DOHH2 (cell line): ENCODE data around the gene ZNF800.

Source experiments
- H3F3A ChIP-seq: fragments of 200-600 bp; sonication (generic), shearing (Covaris generic); 2 replicates; pipeline ENCODE4 v1.6.0; 2016; ENCODE audit warnings: antibody characterized with exemption, mild to moderate bottlenecking; ENCODE audit not compliant: control insufficient read depth, insufficient read depth
- H3K27ac ChIP-seq: fragments of 200-600 bp; sonication (generic); 2 replicates; pipeline ENCODE4 v1.5.1; 2014; ENCODE audit warnings: low read depth, mild to moderate bottlenecking, low read length, moderate library complexity
- H3K27me3 ChIP-seq: fragments of 200-600 bp; sonication (generic); 2 replicates; pipeline ENCODE4 v1.6.1; 2014; ENCODE audit warnings: mild to moderate bottlenecking, low read length, mixed read lengths; ENCODE audit not compliant: control insufficient read depth
- H3K36me3 ChIP-seq: fragments of 200-600 bp; sonication (generic); 2 replicates; pipeline ENCODE4 v1.6.1; 2014; ENCODE audit warnings: mild to moderate bottlenecking, low read length, moderate library complexity, mixed read lengths; ENCODE audit not compliant: control insufficient read depth
- H3K4me1 ChIP-seq: fragments of 200-600 bp; sonication (generic); 2 replicates; pipeline ENCODE4 v1.6.1; 2014; ENCODE audit warnings: mild to moderate bottlenecking, low read length, mixed read lengths; ENCODE audit not compliant: control insufficient read depth
- H3K4me2 ChIP-seq: fragments of 200-600 bp; sonication (generic); 2 replicates; pipeline ENCODE4 v1.6.0; 2014; ENCODE audit warnings: mild to moderate bottlenecking, low read length, moderate library complexity
- H3K4me3 ChIP-seq: fragments of 200-600 bp; sonication (generic); 2 replicates; pipeline ENCODE4 v1.5.1; 2014; ENCODE audit warnings: mild to moderate bottlenecking, low read length, mixed read lengths
- H3K79me2 ChIP-seq: fragments of 200-600 bp; sonication (generic); 2 replicates; pipeline ENCODE4 v1.6.1; 2014; ENCODE audit warnings: mild to moderate bottlenecking, low read length, mixed read lengths; ENCODE audit not compliant: control insufficient read depth
- H3K9me2 ChIP-seq: fragments of 200-600 bp; sonication (generic); replicated peaks from 2 replicates; pipeline ENCODE4 v1.6.1; 2014; ENCODE audit warnings: mild to moderate bottlenecking, low read length, mixed read lengths; ENCODE audit not compliant: control insufficient read depth
- H3K9me3 ChIP-seq: fragments of 200-600 bp; sonication (generic); 2 replicates; pipeline ENCODE4 v1.6.1; 2014; ENCODE audit warnings: antibody characterized with exemption, low read length, mixed read lengths; ENCODE audit not compliant: control insufficient read depth, insufficient read depth
- H4K20me1 ChIP-seq: fragments of 200-600 bp; sonication (generic); 2 replicates; pipeline ENCODE4 v1.6.0; 2014; ENCODE audit warnings: low read depth, mild to moderate bottlenecking, antibody characterized with exemption, low read length, moderate library complexity; ENCODE audit not compliant: control insufficient read depth, insufficient read depth
- EZH2phosphoT487 ChIP-seq: fragments of 200-600 bp; sonication (generic); IDR thresholded peaks from 2 replicates; pipeline ENCODE4 v1.6.1; 2017; ENCODE audit warnings: borderline replicate concordance, mild to moderate bottlenecking, antibody characterized with exemption, low read length, moderate library complexity, mixed read lengths
- TF ChIP-seq, protein P1 (sequence below): fragments of 200-600 bp; sonication (generic); IDR thresholded peaks from one replicate; pipeline ENCODE4 v1.5.1; 2014; ENCODE audit warnings: antibody characterized with exemption, mild to moderate bottlenecking, low read depth, low read length; ENCODE audit not compliant: poor library complexity, severe bottlenecking

Gene ZNF800

DNA sequence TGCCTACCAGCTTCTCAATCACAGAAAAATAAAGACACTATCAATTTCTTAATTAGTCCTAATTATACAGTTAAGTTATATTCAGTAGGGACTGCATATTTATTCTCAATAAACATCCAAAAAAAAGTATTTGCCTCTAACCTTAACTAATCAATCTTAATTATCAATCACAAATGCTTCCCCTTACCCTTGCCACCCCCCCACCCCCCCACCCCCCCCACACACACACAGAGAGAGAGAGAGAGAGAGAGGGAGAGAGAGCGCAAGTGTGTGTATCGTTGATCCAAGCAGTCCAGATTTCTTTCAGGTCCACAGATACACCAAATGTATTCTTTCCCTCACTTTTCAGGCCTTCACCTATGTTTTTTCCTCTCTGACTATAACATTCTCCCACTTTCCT lies 12.9 kb downstream of the ZNF800 start:
- Histone ChIP-seq H3K4me2 (no peak overlapping the region), H3K27ac (no peak overlapping the region), H3F3A (peaks cover 3% of the 10 kb centered on the region; the same call in 1 of the 2 replicates), H3K4me3 (no peak overlapping the region), H3K27me3 (no peaks in the 10 kb centered on the region), H3K79me2 (peaks cover 91% of the 10 kb centered on the region), H3K36me3 (peaks cover 93% of the 10 kb centered on the region), H4K20me1 (peaks cover 15% of the 10 kb centered on the region; the same call in 1 of the 2 replicates), H3K9me2 (no peaks in the 10 kb centered on the region), H3K4me1 (peaks cover 30% of the 10 kb centered on the region), H3K9me3 (no peaks in the 10 kb centered on the region)
- TF ChIP-seq EZH2phosphoT487: no peak

DNA sequence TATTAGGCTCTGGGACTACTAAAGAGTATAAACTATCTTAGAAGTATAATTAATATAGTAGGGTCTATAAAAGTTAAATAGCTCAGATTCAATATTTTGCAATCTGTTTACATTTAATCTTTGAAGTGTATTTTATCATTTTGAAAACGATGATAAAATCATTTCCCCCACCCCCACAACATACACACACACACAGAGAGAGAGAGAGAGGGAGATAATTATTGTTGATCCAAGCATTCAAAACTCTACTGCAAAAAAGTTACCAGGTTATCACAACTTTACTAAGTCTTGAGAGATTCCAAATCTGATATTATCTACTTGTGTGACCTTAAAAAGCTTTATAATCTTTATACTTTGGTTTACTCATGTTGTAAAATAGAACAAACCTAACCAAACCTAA lies 14.0 kb downstream of the ZNF800 start:
- Histone ChIP-seq H3K9me3 (no peaks in the 10 kb centered on the region), H3K4me3 (no peak overlapping the region)
- TF ChIP-seq EZH2phosphoT487: no peak
- TF ChIP-seq, protein P1, sequence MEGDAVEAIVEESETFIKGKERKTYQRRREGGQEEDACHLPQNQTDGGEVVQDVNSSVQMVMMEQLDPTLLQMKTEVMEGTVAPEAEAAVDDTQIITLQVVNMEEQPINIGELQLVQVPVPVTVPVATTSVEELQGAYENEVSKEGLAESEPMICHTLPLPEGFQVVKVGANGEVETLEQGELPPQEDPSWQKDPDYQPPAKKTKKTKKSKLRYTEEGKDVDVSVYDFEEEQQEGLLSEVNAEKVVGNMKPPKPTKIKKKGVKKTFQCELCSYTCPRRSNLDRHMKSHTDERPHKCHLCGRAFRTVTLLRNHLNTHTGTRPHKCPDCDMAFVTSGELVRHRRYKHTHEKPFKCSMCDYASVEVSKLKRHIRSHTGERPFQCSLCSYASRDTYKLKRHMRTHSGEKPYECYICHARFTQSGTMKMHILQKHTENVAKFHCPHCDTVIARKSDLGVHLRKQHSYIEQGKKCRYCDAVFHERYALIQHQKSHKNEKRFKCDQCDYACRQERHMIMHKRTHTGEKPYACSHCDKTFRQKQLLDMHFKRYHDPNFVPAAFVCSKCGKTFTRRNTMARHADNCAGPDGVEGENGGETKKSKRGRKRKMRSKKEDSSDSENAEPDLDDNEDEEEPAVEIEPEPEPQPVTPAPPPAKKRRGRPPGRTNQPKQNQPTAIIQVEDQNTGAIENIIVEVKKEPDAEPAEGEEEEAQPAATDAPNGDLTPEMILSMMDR: no peak

DNA sequence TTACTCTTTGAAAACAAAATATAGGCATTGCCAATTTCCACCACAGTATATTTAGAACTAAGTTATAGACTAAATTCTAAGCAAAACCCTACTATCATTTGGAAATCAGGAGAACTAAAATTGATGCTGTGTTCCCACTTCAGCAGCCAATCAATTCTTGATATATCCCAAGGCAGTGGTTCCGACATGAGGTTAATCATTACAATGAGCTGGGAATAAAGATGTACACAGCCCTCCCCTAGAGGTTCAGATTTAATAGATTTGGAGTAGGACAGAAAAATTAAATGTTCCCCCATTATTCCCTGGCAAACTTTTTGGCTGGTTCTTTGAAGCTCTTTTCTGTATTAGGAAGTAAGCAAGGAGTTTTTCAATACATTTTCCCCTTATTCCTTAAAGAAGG lies 15.1 kb downstream of the ZNF800 start:
- H3K27ac ChIP-seq: no peak overlapping the region
- H4K20me1 ChIP-seq: peaks cover 10% of the 10 kb centered on the region; the same call in 1 of the 2 replicates
- no peaks in the 10 kb centered on the region for H3K27me3 ChIP-seq
- no peak overlapping the region for H3K4me2 ChIP-seq
- H3K4me3 ChIP-seq: no peak overlapping the region
- H3K36me3 ChIP-seq: peaks cover 95% of the 10 kb centered on the region
- H3F3A ChIP-seq: peaks cover 3% of the 10 kb centered on the region; the same call in 1 of the 2 replicates
- no peak for TF ChIP-seq EZH2phosphoT487
- TF ChIP-seq, protein P1: no peak
- no peaks in the 10 kb centered on the region for H3K9me2 ChIP-seq
- peaks cover 93% of the 10 kb centered on the region for H3K79me2 ChIP-seq
- no peaks in the 10 kb centered on the region for H3K9me3 ChIP-seq
- peaks cover 17% of the 10 kb centered on the region for H3K4me1 ChIP-seq

More for the DNA sequence above, 14.0 kb downstream of the ZNF800 start:
- Histone ChIP-seq H4K20me1 (peaks cover 15% of the 10 kb centered on the region; the same call in 1 of the 2 replicates), H3K27ac (no peak overlapping the region), H3K36me3 (peaks cover 95% of the 10 kb centered on the region), H3K79me2 (peaks cover 93% of the 10 kb centered on the region), H3K4me1 (peaks cover 28% of the 10 kb centered on the region), H3K4me2 (no peak overlapping the region), H3K27me3 (no peaks in the 10 kb centered on the region), H3F3A (peaks cover 3% of the 10 kb centered on the region; the same call in 1 of the 2 replicates), H3K9me2 (no peaks in the 10 kb centered on the region)

DNA sequence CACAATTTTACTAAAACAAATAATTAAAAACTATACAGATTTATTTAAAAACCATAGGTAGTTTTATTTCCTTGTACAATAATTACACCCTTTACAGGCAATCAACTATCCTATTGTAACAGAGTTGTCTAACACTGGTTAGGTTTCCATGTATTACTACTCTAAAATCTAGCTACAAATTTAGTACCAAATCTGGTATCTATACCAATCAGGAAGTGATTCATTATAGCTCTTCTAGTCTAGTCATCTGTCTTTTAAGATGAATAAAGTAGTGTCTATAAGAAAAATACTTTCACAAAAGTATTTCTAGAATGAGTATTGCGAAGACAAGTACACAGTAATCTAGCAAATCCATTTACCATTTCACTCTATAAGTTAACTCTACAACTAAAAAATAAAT lies 16.9 kb downstream of the ZNF800 start:
- Histone ChIP-seq H3K27ac (no peak overlapping the region), H3K9me2 (no peaks in the 10 kb centered on the region), H3K4me1 (peaks cover 10% of the 10 kb centered on the region), H3K79me2 (peaks cover 88% of the 10 kb centered on the region), H3K27me3 (no peaks in the 10 kb centered on the region), H3K4me2 (no peak overlapping the region), H3F3A (no peaks in the 10 kb centered on the region; the same call in 1 of the 2 replicates), H4K20me1 (peaks cover 7% of the 10 kb centered on the region; the same call in 1 of the 2 replicates), H3K36me3 (peaks cover 95% of the 10 kb centered on the region), H3K9me3 (no peaks in the 10 kb centered on the region), H3K4me3 (no peak overlapping the region)
- TF ChIP-seq, protein P1: no peak
- TF ChIP-seq EZH2phosphoT487: no peak
